Right renal pelvis (tissue), 4 donors: Measurements from ENCODE around the gene ZNF117. TPM values are rescaled to one million over a fixed set of nuclear protein-coding genes. Genes with fewer than 3 reads are reported as not detected.
"Not testable (repeated sequence)": the region's sequence is repeated elsewhere in the genome, so short reads cannot be mapped to it uniquely, and the experiment has no call there.

ENCODE experiments used
- DNase-seq, 4 donors: peaks; one replicate each; pipeline ENCODE4 v3.0.0-alpha.2; 2013; ENCODE audit warnings: low read depth in 4 of 4, low spot score in 3 of 4, missing footprints in 1 of 4
- polyA plus RNA-seq, 4 donors: library from polyadenylated mRNA; unstranded; fragments of 120-200 nt; gene quantifications; one replicate each; pipeline ENCODE4 v1.2.1, GENCODE V29; 2013; ENCODE audit not compliant: insufficient read length in 4 of 4

Gene ZNF117
- polyA plus RNA-seq, 4 donors = 23.8 to 46.6 (median 31.6) TPM

- no peak for DNase-seq
These were observed 6.5 kb upstream of the ZNF117 start for GRCh38 chr7:64997164-64997908.

GRCh38 chr7:64996305-64996704, 5.5 kb upstream of the ZNF117 start:
- DNase-seq = no peak

GRCh38 chr7:64993901-64994300, 3.1 kb upstream of the ZNF117 start:
- no peak for DNase-seq

- DNase-seq = no peak
These were observed 2.1 kb upstream of the ZNF117 start for GRCh38 chr7:64992971-64993370.

GRCh38 chr7:64990216-64990615, 620 bp downstream of the ZNF117 start:
- DNase-seq = no peak

- DNase-seq = no peak
These were observed 12.2 kb downstream of the ZNF117 start for GRCh38 chr7:64978497-64979203.

GRCh38 chr7:64965594-64965993, 25.2 kb downstream of the ZNF117 start:
- DNase-seq = no peak

- DNase-seq = no peak
These were observed 31.6 kb downstream of the ZNF117 start for GRCh38 chr7:64959072-64959747.

GRCh38 chr7:64951250-64951848, 39.5 kb downstream of the ZNF117 start:
- DNase-seq = peak; percentile 16 to 34 (median 25)

GRCh38 chr7:64950673-64951072, 40.2 kb downstream of the ZNF117 start:
- not testable (repeated sequence) for DNase-seq

GRCh38 chr7:64948774-64949173, 42.1 kb downstream of the ZNF117 start:
- DNase-seq = not testable (repeated sequence)

GRCh38 chr7:64947252-64948000, 43.4 kb downstream of the ZNF117 start:
- DNase-seq = peak in 1 of 4 donors; percentile 13

GRCh38 chr7:64946772-64947171, 44.1 kb downstream of the ZNF117 start:
- DNase-seq = no peak

- no peak for DNase-seq
These were observed 45.2 kb downstream of the ZNF117 start for GRCh38 chr7:64945503-64946175.

GRCh38 chr7:64944667-64945502, 46.0 kb downstream of the ZNF117 start:
- not testable (repeated sequence) for DNase-seq

GRCh38 chr7:64940021-64940420, 50.8 kb downstream of the ZNF117 start:
- not testable (repeated sequence) for DNase-seq

- no peak for DNase-seq
These were observed 52.3 kb downstream of the ZNF117 start for GRCh38 chr7:64938540-64938939.

GRCh38 chr7:64934478-64934877, 56.4 kb downstream of the ZNF117 start:
- DNase-seq = no peak
